EH (cell line): ENCODE measurements around the gene CLIP1.
"Not testable (repeated sequence)": the region's sequence is repeated elsewhere in the genome, so short reads cannot be mapped to it uniquely, and the experiment has no call there.

Experiments
- DNase-seq: peaks from one replicate; pipeline ENCODE4 v3.0.0-alpha.2; 2015; ENCODE audit warnings: low read depth

Gene CLIP1

DNA sequence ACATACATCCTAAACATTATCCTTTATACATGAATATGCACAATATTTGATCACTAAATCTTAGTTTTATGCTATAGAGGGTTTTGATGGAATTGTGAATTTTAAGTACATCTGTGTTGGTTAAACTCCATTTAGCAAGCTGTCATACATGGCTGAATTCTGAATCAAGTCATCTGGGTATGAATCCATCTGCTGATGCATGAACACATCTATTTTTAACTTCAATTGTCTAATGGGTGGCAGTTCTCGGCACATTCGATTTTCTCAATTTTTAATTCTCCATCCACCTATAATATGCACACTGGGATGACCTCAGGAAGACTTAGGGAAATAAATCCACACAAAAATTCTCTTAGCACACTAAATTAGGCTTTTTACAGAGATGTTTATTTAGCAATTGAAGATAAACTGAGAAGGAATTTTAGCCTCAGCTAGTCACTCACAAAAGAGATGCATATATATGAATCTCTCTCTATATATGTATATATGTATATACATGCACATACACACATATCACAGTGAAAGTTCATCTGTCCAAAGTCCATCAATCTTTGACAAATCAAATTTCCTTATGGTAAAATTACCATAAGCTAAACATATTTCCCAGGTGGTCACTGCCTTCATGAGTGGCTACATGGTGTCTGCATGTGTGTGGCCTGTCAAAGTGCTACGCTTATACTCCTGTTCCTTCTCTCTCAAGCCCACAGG, 111.7 kb downstream of the CLIP1 start:
- DNase-seq, result no peak

DNA sequence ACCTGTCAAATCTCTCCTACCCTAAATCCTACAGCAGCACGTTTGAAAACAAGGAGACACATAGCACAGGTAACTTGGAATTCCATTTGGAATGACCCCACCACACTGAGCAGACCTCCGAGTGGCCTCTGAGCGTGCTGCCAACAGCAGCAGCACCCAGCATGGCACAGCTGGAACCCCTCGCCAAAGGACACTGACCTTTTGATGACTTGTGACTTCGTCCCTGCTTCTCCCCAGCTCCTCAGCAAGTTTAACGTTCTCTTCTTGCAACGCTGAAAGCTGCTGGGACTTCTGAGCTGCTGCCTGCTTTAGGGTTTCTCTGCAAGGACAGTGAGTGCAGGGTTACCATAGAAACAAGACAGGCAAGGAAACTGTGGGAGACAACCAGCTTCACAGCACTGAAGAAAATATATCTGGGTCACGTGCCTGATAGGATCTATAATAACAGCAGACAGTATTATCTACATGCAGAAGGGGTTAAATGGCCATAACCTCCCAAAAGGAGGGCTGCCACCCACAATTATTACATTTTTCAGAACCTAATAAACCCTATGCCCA, 112.8 kb downstream of the CLIP1 start:
- DNase-seq, result no peak

- peak; percentile 65 for DNase-seq
Observed at GRCh38 chr12:122308811-122309210, 113.7 kb downstream of the CLIP1 start.

DNA sequence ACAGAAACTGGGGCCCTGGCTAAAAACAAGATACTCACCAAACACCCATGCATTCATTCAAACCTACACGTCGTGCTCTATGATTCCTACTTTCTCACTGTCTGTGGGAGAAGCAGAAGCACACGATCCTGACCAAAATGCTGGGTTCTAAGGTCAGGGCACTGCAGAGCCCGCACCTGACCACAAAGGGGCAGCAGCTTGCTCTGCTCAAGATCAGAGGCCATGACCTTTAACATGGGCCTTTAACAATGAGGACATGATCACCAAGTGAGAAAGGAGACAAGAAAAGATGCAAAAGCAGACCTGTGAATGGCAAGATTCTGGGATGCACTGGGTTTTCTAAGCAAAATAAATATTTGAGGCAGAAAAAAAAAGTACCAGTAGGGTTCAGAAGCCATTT, 116.1 kb downstream of the CLIP1 start:
- DNase-seq, result no peak

DNA sequence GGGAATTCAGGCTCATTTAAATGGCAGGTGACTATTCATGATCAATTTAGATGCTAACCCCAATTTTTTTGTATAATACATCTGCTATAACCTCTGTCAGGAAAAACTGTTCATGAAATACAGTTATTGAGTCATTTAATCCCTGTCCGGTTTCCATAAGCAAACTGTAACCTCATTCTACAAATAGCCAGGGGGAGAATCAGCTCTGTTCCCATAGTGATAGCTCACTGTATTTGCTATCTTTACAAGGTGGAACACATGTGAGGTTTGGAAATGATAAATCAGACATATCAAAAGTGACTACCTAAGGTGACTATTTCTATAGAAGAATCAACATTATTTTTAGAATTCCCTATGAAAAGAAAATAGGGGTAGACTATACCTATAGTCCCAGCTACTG, 117.5 kb downstream of the CLIP1 start:
- no peak for DNase-seq

- DNase-seq, result no peak
Observed at GRCh38 chr12:122303068-122303467, 119.4 kb downstream of the CLIP1 start.

DNA sequence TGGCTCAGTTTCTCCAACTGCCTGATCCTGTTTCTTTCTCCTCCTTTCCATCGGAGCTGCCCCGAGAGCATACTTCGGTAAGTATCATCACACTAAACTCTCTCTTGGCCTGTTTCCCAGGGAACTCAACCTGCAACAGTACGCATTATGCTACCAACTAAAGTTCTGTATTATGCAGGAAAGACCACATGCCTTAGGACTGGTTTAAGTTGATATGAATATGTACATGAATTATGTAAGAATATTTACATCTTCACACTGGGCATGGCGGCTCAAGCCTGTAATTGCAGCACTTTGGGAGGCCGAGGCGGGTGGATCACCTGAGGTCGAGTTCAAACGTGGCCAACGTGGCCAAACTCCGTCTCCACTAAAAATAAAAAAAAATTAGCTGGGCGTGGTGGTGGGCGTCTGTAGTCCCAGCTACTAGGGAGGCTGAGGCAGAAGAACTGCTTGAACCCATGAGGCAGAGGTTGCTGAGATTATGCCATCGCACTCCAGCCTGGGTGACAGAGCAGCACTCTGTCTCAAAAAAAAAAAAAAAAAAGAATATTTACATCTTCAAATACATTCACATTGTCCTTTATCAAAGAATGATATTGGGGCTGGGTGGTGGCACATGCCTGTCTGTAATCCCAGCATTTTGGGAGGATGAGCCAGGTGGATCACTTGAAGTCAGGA, 124.3 kb downstream of the CLIP1 start:
- DNase-seq, result no peak

- DNase-seq, result no peak
Observed at GRCh38 chr12:122297494-122297893, 125.0 kb downstream of the CLIP1 start.

GRCh38 chr12:122295877-122296276, 126.6 kb downstream of the CLIP1 start:
- no peak for DNase-seq

DNA sequence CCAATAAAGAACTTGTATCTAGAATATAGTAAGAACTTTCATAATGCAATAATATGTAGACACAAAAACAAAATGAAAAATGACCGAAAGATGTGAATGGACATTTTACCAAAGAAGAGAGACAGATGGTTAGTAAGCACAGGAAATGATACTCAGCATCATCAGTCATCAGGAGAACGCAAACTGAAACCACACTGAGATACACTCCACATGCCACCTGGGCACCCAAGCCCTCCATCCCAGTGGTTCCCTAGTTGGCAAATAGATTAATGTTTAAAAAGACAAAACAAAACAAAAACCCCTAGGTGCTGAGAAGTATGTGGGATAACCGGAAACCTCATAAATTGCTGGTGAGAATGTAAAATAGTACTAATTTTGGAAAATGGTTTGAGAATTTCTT, 129.4 kb downstream of the CLIP1 start:
- DNase-seq, result no peak

DNA sequence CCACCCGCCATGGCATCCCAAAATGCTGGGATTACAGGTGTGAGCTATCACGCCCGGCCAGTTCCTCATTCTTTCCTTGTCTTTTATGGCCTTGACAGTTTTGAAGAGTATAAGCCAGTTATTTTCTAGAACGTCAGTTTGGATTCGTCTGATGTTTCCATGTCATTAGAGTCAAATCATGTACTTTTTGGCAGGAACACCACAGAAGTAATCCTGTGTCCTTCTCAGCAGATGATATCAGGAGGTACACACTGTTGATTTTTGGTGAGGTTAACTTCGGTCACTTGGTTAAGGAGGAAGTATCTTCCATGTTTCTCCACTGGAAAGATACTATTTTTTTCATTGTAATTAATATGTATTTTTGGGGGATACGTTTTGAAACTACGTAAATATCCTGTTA, 131.0 kb downstream of the CLIP1 start:
- no peak for DNase-seq

GRCh38 chr12:122283680-122284079, 138.8 kb downstream of the CLIP1 start:
- no peak for DNase-seq

- peak; percentile 93 for DNase-seq
Observed at GRCh38 chr12:122282061-122282460, 140.4 kb downstream of the CLIP1 start.

- no peak for DNase-seq
Observed at GRCh38 chr12:122276242-122276641, 146.2 kb downstream of the CLIP1 start.

DNA sequence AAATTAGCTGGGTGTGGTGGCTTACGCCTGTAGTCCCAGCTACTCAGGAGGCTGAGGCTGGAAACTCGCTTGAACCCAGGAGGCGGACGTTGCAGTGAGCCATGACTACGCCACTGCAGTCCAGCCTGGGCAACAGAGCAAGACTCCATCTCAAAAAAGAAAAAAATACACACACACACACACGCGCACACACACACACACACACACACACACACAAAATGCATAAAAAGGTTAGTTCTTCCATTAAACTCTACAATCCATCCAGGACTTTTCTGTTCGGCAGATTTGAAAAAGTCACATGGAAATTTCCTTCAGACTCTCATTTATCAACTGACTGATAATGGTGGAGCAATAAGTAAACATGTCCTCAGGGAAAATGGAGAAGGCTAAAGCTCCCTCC, 147.0 kb downstream of the CLIP1 start:
- no peak for DNase-seq

- peak; percentile 98 for DNase-seq
Observed at GRCh38 chr12:122266230-122266901, 156.1 kb downstream of the CLIP1 start, which contains the start of gene VPS33A. Gene VPS33A, minus strand, starts transcription at chr12:122266494. Its CDS starts 86 bp downstream, at chr12:122266408.

GRCh38 chr12:122265886-122266229, 156.6 kb downstream of the CLIP1 start:
- DNase-seq, result peak; percentile 47

DNA sequence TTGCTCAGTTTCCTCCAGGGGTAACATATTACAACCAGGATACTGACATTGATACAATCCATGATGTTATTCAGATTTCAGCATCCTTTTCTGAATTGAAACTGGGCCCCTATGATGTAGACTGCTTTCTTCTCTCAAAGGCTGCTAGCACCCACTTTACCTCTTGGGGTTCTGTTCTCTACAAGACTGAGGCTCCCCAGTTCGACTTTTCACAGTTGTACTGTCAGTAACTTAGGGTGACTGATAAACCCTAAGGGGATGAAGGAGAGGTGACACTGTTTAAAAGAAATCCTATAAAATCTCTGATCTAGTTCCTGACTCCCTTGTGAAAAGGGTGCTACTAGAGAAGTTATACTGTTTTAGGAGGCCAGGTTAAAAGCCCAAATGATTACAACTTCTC, 157.0 kb downstream of the CLIP1 start:
- no peak for DNase-seq

DNA sequence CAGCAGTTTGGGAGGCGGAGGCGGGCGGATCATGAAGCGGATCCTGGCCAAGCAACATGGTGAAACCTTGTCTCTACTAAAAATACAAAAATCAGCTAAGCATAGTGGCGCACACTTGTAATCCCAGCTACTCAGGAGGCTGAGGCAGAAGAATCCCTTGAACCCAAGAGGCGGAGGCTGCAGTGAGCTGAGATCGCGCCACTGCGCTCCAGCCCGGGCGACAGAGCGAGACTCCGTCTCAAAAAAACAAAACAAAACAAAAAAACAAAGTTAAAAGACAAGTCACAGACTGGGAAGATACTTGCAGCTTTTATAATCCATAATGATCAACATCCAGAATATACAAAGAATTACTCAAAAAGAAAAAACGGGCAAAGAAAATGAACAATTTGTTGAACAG, 161.7 kb downstream of the CLIP1 start:
- DNase-seq, result not testable (repeated sequence)

- DNase-seq, result not testable (repeated sequence)
Observed at GRCh38 chr12:122258939-122259338, 163.5 kb downstream of the CLIP1 start.

DNA sequence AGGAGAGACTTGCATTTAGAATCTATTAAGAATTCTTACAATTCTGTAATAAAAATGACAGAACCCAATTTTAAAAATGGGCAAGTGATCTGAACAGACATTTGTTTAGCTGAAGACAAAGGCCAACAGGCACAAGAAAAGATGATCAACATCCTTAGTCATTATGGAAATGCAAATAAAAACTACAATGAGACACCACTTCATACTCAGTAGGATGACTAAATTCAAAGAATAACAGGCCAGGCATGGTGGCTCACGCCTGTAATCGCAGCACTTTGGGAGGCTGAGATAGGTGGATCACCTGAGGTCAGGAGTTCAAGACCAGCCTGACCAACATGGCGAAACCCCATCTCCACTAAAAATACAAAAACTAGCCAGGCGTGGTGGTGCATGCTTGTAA, 164.0 kb downstream of the CLIP1 start:
- not testable (repeated sequence) for DNase-seq

GRCh38 chr12:122250536-122250935, 171.9 kb downstream of the CLIP1 start:
- no peak for DNase-seq

GRCh38 chr12:122250047-122250446, 172.4 kb downstream of the CLIP1 start:
- DNase-seq, result no peak
